HCT116 (cell line): ENCODE measurements around the gene NHSL2. TPM values are rescaled to one million over a fixed set of nuclear protein-coding genes. Genes with fewer than 3 reads are reported as not detected.

Experiments
- ATAC-seq: fragments of 200-7000 bp; cut with Tn5 transposase; 2 replicates; pipeline ENCODE4 v1.9.1; 2020; ENCODE audit warnings: mild to moderate bottlenecking, moderate library complexity
- BruUV-seq: library from RNA; stranded (reverse); fragments of 400-500 nt; replicated peaks from 2 replicates; lab custom pipeline; 2021; lab: Mats Ljungman, UMichigan
- CTCF ChIA-PET: fragments of 300-600 bp; sonication (Branson Sonifier 250); formaldehyde crosslinking; loops from one replicate; lab custom pipeline; 2021; ENCODE audit warnings: antibody characterized with exemption; lab: Charles Lee
- POLR2A ChIA-PET: fragments of 300-600, 350-600 bp; sonication (Branson Sonifier 250); formaldehyde crosslinking; loops from one replicate; lab custom pipeline; 2021; ENCODE audit warnings: antibody characterized with exemption; lab: Charles Lee
- RAD21 ChIA-PET, 2 experiments: fragments of 300-600 bp; sonication (Branson Sonifier 250); formaldehyde crosslinking; loops; one replicate each; lab custom pipeline; 2023; ENCODE audit warnings: low total read pairs in 2 of 2; ENCODE audit not compliant: uncharacterized antibody in 2 of 2, unreplicated experiment in 2 of 2, low non-redundant PET in 1 of 2; lab: Charles Lee
- DNase-seq: peaks from one replicate; pipeline ENCODE4 v3.0.0-alpha.2; 2010; ENCODE audit warnings: low read depth, low spot score
- H2AFZ ChIP-seq: fragments of 200-600 bp; shearing (Covaris generic), sonication (generic); 2 replicates; pipeline ENCODE4 v1.6.1; 2017; ENCODE audit warnings: low read depth, mixed run types, mixed read lengths, antibody characterized with exemption, low read length; ENCODE audit not compliant: poor library complexity, severe bottlenecking
- H3K27ac ChIP-seq: 2 replicates; pipeline ENCODE4 v1.5.1; 2012; ENCODE audit warnings: low read depth, low read length
- H3K27me3 ChIP-seq: fragments of 200-600 bp; sonication (generic); 2 replicates; pipeline ENCODE4 v1.6.1; 2016; ENCODE audit warnings: mixed run types, low read length, mixed read lengths; ENCODE audit not compliant: insufficient read depth
- H3K36me3 ChIP-seq, 2 experiments: fragments of 200-500 bp in 1 of 2; fragments of 200-600 bp in 1 of 2; sonication (Bioruptor generic) in 1 of 2; sonication (generic) in 1 of 2; 2 replicates each; pipeline versions ENCODE4 v1.5.1 to v1.6.1; 2014 to 2016; ENCODE audit warnings: low read length in 2 of 2, inconsistent platforms in 1 of 2, mixed read lengths in 1 of 2, mixed run types in 1 of 2; ENCODE audit not compliant: insufficient read depth in 2 of 2, control insufficient read depth in 1 of 2
- H3K4me1 ChIP-seq, 2 experiments: fragments of 200-600 bp in 1 of 2; sonication (generic) in 1 of 2; 2 replicates each; pipeline versions ENCODE4 v1.5.1 to v1.6.1; 2012 to 2017; ENCODE audit warnings: low read length in 2 of 2, inconsistent platforms in 1 of 2, mild to moderate bottlenecking in 1 of 2, mixed read lengths in 1 of 2, mixed run types in 1 of 2, moderate library complexity in 1 of 2; ENCODE audit not compliant: insufficient read depth in 2 of 2, control insufficient read depth in 1 of 2
- H3K4me2 ChIP-seq: fragments of 200-600 bp; sonication (generic); 2 replicates; pipeline ENCODE4 v1.6.1; 2017; ENCODE audit warnings: mixed run types, low read length, mixed read lengths
- H3K4me3 ChIP-seq, 2 experiments: fragments of 200-600 bp in 1 of 2; sonication (generic) in 1 of 2; replicated peaks in 1 of 2; 2 replicates each; pipeline ENCODE4 v1.5.1; 2011 to 2016; ENCODE audit warnings: low read length in 2 of 2, control low read depth in 1 of 2, low read depth in 1 of 2, mild to moderate bottlenecking in 1 of 2, mixed read lengths in 1 of 2, mixed run types in 1 of 2
- H3K79me2 ChIP-seq: fragments of 200-600 bp; sonication (generic); 2 replicates; pipeline ENCODE4 v1.6.1; 2017; ENCODE audit warnings: mild to moderate bottlenecking, mixed run types, low read length, moderate library complexity, mixed read lengths; ENCODE audit not compliant: insufficient read depth
- H3K9ac ChIP-seq: fragments of 200-600 bp; sonication (generic); 2 replicates; pipeline ENCODE4 v1.6.1; 2016; ENCODE audit warnings: low read length, mixed read lengths
- H3K9me2 ChIP-seq: fragments of 200-600 bp; sonication (generic), shearing (Covaris generic); 2 replicates; pipeline ENCODE4 v1.6.1; 2017; ENCODE audit warnings: mixed run types, mild to moderate bottlenecking, moderate library complexity; ENCODE audit not compliant: insufficient read depth
- H3K9me3 ChIP-seq, 2 experiments: fragments of 200-500 bp in 1 of 2; fragments of 200-600 bp in 1 of 2; sonication (Bioruptor generic) in 1 of 2; sonication (generic) in 1 of 2; 2 replicates each; pipeline ENCODE4 v1.6.1; 2014 to 2017; ENCODE audit warnings: low read length in 2 of 2, mixed read lengths in 2 of 2, inconsistent platforms in 1 of 2, low read depth in 1 of 2, mild to moderate bottlenecking in 1 of 2, mixed run types in 1 of 2, moderate library complexity in 1 of 2; ENCODE audit not compliant: control insufficient read depth in 1 of 2, insufficient read depth in 1 of 2
- H4K20me1 ChIP-seq: fragments of 200-600 bp; sonication (generic), shearing (Covaris generic); 2 replicates; pipeline ENCODE4 v1.6.1; 2017; ENCODE audit warnings: mixed run types, mild to moderate bottlenecking, moderate library complexity; ENCODE audit not compliant: insufficient read depth
- ATF3 ChIP-seq: IDR thresholded peaks from 2 replicates; pipeline ENCODE4 v1.6.1; 2012
- CBX3 ChIP-seq: IDR thresholded peaks from 2 replicates; pipeline ENCODE4 v1.6.1; 2012; ENCODE audit warnings: low read depth
- CEBPB ChIP-seq: IDR thresholded peaks from 2 replicates; pipeline ENCODE4 v1.6.1; 2012; ENCODE audit warnings: low read depth
- EGR1 ChIP-seq: IDR thresholded peaks from 2 replicates; pipeline ENCODE4 v1.6.1; 2012; ENCODE audit warnings: low read depth
- ELF1 ChIP-seq: IDR thresholded peaks from 2 replicates; pipeline ENCODE4 v1.6.1; 2012; ENCODE audit warnings: low read depth, borderline replicate concordance
- FOSL1 ChIP-seq: IDR thresholded peaks from 2 replicates; pipeline ENCODE4 v1.6.1; 2012; ENCODE audit warnings: low read depth
- RAD21 ChIP-seq: IDR thresholded peaks from 2 replicates; pipeline ENCODE4 v1.6.1; 2012; ENCODE audit warnings: low read depth, mild to moderate bottlenecking
- TCF7L2 ChIP-seq: IDR thresholded peaks from 2 replicates; pipeline ENCODE4 v1.7.0; 2011; ENCODE audit warnings: borderline replicate concordance, inconsistent platforms; ENCODE audit not compliant: insufficient read depth, insufficient read length; ENCODE audit errors: extremely low read depth
- ZNF274 ChIP-seq: fragments of 200-500 bp; sonication (Bioruptor generic); IDR thresholded peaks from 2 replicates; pipeline ENCODE4 v1.6.1; 2014; ENCODE audit warnings: mild to moderate bottlenecking, low read depth, low read length, inconsistent platforms
- intact Hi-C: fragments of 100-400 bp; cut with micrococcal nuclease; formaldehyde crosslinking; loops from 2 replicates; pipeline ENCODE4 v1.10.0; 2022
- total RNA-seq: library from RNA; stranded (reverse); gene quantifications from one replicate; pipeline ENCODE4 v1.2.1, GENCODE V29; 2021; ENCODE audit not compliant: unreplicated experiment
- TF ChIP-seq, protein P1 (sequence below): IDR thresholded peaks from 2 replicates; pipeline ENCODE4 v1.6.1; 2012; ENCODE audit warnings: low read depth

The NHSL2 gene
- total RNA-seq, 1 experiment from 2014 or later = 0.22 TPM

DNA sequence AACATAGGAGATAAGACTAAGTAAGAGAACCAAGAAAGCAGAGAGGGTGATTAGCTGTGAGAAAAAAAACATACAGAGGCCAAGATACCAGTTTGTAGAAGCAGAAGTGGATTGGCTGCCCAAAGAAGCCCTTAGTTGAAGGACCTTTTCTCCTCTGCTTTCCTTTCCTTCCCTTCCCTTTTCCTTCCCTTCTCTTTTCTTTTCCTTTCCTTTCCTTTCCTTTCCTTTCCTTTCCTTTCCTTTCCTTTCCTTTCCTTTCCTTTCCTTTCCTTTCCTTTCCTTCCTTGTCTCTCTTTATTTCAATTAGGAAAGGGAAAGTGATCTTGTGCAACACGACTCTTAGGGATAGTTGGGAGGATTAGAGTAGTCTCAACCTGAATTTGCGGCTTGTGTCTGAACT, 128.2 kb downstream of the NHSL2 start:
- POLR2A ChIA-PET = no interaction called here
- no peak overlapping the region for H3K9ac ChIP-seq
- H3K4me2 ChIP-seq = no peak overlapping the region
- RAD21 ChIA-PET = no interaction called here
- no peaks in the 10 kb centered on the region for H3K4me1 ChIP-seq
- ATAC-seq = no peak
- H3K9me3 ChIP-seq = no peaks in the 10 kb centered on the region
- DNase-seq = no peak
- H3K9me2 ChIP-seq = no peaks in the 10 kb centered on the region
- no peaks in the 10 kb centered on the region for H3K27me3 ChIP-seq
- H3K79me2 ChIP-seq = no peaks in the 10 kb centered on the region
- TF ChIP-seq RAD21 = no peak
- TF ChIP-seq EGR1 = no peak
- TF ChIP-seq, protein P1, sequence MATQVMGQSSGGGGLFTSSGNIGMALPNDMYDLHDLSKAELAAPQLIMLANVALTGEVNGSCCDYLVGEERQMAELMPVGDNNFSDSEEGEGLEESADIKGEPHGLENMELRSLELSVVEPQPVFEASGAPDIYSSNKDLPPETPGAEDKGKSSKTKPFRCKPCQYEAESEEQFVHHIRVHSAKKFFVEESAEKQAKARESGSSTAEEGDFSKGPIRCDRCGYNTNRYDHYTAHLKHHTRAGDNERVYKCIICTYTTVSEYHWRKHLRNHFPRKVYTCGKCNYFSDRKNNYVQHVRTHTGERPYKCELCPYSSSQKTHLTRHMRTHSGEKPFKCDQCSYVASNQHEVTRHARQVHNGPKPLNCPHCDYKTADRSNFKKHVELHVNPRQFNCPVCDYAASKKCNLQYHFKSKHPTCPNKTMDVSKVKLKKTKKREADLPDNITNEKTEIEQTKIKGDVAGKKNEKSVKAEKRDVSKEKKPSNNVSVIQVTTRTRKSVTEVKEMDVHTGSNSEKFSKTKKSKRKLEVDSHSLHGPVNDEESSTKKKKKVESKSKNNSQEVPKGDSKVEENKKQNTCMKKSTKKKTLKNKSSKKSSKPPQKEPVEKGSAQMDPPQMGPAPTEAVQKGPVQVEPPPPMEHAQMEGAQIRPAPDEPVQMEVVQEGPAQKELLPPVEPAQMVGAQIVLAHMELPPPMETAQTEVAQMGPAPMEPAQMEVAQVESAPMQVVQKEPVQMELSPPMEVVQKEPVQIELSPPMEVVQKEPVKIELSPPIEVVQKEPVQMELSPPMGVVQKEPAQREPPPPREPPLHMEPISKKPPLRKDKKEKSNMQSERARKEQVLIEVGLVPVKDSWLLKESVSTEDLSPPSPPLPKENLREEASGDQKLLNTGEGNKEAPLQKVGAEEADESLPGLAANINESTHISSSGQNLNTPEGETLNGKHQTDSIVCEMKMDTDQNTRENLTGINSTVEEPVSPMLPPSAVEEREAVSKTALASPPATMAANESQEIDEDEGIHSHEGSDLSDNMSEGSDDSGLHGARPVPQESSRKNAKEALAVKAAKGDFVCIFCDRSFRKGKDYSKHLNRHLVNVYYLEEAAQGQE = no peak
- TF ChIP-seq ATF3 = no peak
- TF ChIP-seq ZNF274 = no peak
- no peak for TF ChIP-seq TCF7L2
- no peak for TF ChIP-seq ELF1
- no peak for TF ChIP-seq FOSL1
- TF ChIP-seq CBX3 = no peak
- TF ChIP-seq CEBPB = no peak
- no peaks in the 10 kb centered on the region for H4K20me1 ChIP-seq
- no peaks in the 10 kb centered on the region for H3K36me3 ChIP-seq
- no peak overlapping the region for H3K27ac ChIP-seq
- H2AFZ ChIP-seq = no peak overlapping the region
- CTCF ChIA-PET = no interaction called here
- no TSS peak for BruUV-seq
- H3K4me3 ChIP-seq = no peak overlapping the region
- intact Hi-C loops = no loop called here
